Vagina (tissue), 2 donors: ENCODE results near the gene ECT2.

Experiments used
- CTCF ChIP-seq, 3 experiments: fragments of 450-650 bp in 2 of 3; fragments of 200-600 bp in 1 of 3; sonication (generic) in 1 of 3; IDR thresholded peaks; one replicate each; pipeline ENCODE4 v1.5.1; 2017 to 2019; ENCODE audit warnings: antibody characterized with exemption in 3 of 3, mild to moderate bottlenecking in 2 of 3, moderate library complexity in 2 of 3
- POLR2A ChIP-seq, 2 donors: fragments of 450-650 bp; IDR thresholded peaks; one replicate each; pipeline ENCODE4 v1.6.1; 2017; ENCODE audit warnings: antibody characterized with exemption in 2 of 2, mild to moderate bottlenecking in 2 of 2, moderate library complexity in 2 of 2
- POLR2AphosphoS5 ChIP-seq, 2 donors: sonication (generic); formaldehyde crosslinking; IDR thresholded peaks; one replicate each; pipeline ENCODE4 v1.9.0; 2017; ENCODE audit warnings: antibody characterized with exemption in 2 of 2, mild to moderate bottlenecking in 2 of 2, low read depth in 1 of 2; ENCODE audit not compliant: insufficient read depth in 1 of 2

GRCh38 chr3:172855037-172855436 lies 104.5 kb downstream of the ECT2 start:
- TF ChIP-seq CTCF (IDR thresholded peaks at IDR 0.05) (no peak), POLR2A (IDR thresholded peaks at IDR 0.05) (no peak), POLR2AphosphoS5 (IDR thresholded peaks at IDR 0.05; ENCODE audit: insufficient read depth in 1 of 2, low read depth in 1 of 2) (no peak)
